HCT116 (cell line): ENCODE data around the gene IFITM5. TPM values are rescaled to one million over a fixed set of nuclear protein-coding genes. Genes with fewer than 3 reads are reported as not detected.

ENCODE experiments used
- ATAC-seq: fragments of 200-7000 bp; cut with Tn5 transposase; 2 replicates; pipeline ENCODE4 v1.9.1; 2020; ENCODE audit warnings: mild to moderate bottlenecking, moderate library complexity
- BruUV-seq: library from RNA; stranded (reverse); fragments of 400-500 nt; replicated peaks from 2 replicates; lab custom pipeline; 2021; lab: Mats Ljungman, UMichigan
- CTCF ChIA-PET: fragments of 300-600 bp; sonication (Branson Sonifier 250); formaldehyde crosslinking; loops from one replicate; lab custom pipeline; 2021; ENCODE audit warnings: antibody characterized with exemption; lab: Charles Lee
- POLR2A ChIA-PET: fragments of 300-600, 350-600 bp; sonication (Branson Sonifier 250); formaldehyde crosslinking; loops from one replicate; lab custom pipeline; 2021; ENCODE audit warnings: antibody characterized with exemption; lab: Charles Lee
- RAD21 ChIA-PET, 2 experiments: fragments of 300-600 bp; sonication (Branson Sonifier 250); formaldehyde crosslinking; loops; one replicate each; lab custom pipeline; 2023; ENCODE audit warnings: low total read pairs in 2 of 2; ENCODE audit not compliant: uncharacterized antibody in 2 of 2, unreplicated experiment in 2 of 2, low non-redundant PET in 1 of 2; lab: Charles Lee
- DNase-seq: peaks from one replicate; pipeline ENCODE4 v3.0.0-alpha.2; 2010; ENCODE audit warnings: low read depth, low spot score
- H2AFZ ChIP-seq: fragments of 200-600 bp; shearing (Covaris generic), sonication (generic); 2 replicates; pipeline ENCODE4 v1.6.1; 2017; ENCODE audit warnings: low read depth, mixed run types, mixed read lengths, antibody characterized with exemption, low read length; ENCODE audit not compliant: poor library complexity, severe bottlenecking
- H3K27ac ChIP-seq: 2 replicates; pipeline ENCODE4 v1.5.1; 2012; ENCODE audit warnings: low read depth, low read length
- H3K27me3 ChIP-seq: fragments of 200-600 bp; sonication (generic); 2 replicates; pipeline ENCODE4 v1.6.1; 2016; ENCODE audit warnings: mixed run types, low read length, mixed read lengths; ENCODE audit not compliant: insufficient read depth
- H3K36me3 ChIP-seq, 2 experiments: fragments of 200-500 bp in 1 of 2; fragments of 200-600 bp in 1 of 2; sonication (Bioruptor generic) in 1 of 2; sonication (generic) in 1 of 2; 2 replicates each; pipeline versions ENCODE4 v1.5.1 to v1.6.1; 2014 to 2016; ENCODE audit warnings: low read length in 2 of 2, inconsistent platforms in 1 of 2, mixed read lengths in 1 of 2, mixed run types in 1 of 2; ENCODE audit not compliant: insufficient read depth in 2 of 2, control insufficient read depth in 1 of 2
- H3K4me1 ChIP-seq, 2 experiments: fragments of 200-600 bp in 1 of 2; sonication (generic) in 1 of 2; 2 replicates each; pipeline versions ENCODE4 v1.5.1 to v1.6.1; 2012 to 2017; ENCODE audit warnings: low read length in 2 of 2, inconsistent platforms in 1 of 2, mild to moderate bottlenecking in 1 of 2, mixed read lengths in 1 of 2, mixed run types in 1 of 2, moderate library complexity in 1 of 2; ENCODE audit not compliant: insufficient read depth in 2 of 2, control insufficient read depth in 1 of 2
- H3K4me2 ChIP-seq: fragments of 200-600 bp; sonication (generic); 2 replicates; pipeline ENCODE4 v1.6.1; 2017; ENCODE audit warnings: mixed run types, low read length, mixed read lengths
- H3K4me3 ChIP-seq, 2 experiments: fragments of 200-600 bp in 1 of 2; sonication (generic) in 1 of 2; replicated peaks in 1 of 2; 2 replicates each; pipeline ENCODE4 v1.5.1; 2011 to 2016; ENCODE audit warnings: low read length in 2 of 2, control low read depth in 1 of 2, low read depth in 1 of 2, mild to moderate bottlenecking in 1 of 2, mixed read lengths in 1 of 2, mixed run types in 1 of 2
- H3K79me2 ChIP-seq: fragments of 200-600 bp; sonication (generic); 2 replicates; pipeline ENCODE4 v1.6.1; 2017; ENCODE audit warnings: mild to moderate bottlenecking, mixed run types, low read length, moderate library complexity, mixed read lengths; ENCODE audit not compliant: insufficient read depth
- H3K9ac ChIP-seq: fragments of 200-600 bp; sonication (generic); 2 replicates; pipeline ENCODE4 v1.6.1; 2016; ENCODE audit warnings: low read length, mixed read lengths
- H3K9me2 ChIP-seq: fragments of 200-600 bp; sonication (generic), shearing (Covaris generic); 2 replicates; pipeline ENCODE4 v1.6.1; 2017; ENCODE audit warnings: mixed run types, mild to moderate bottlenecking, moderate library complexity; ENCODE audit not compliant: insufficient read depth
- H3K9me3 ChIP-seq, 2 experiments: fragments of 200-500 bp in 1 of 2; fragments of 200-600 bp in 1 of 2; sonication (Bioruptor generic) in 1 of 2; sonication (generic) in 1 of 2; 2 replicates each; pipeline ENCODE4 v1.6.1; 2014 to 2017; ENCODE audit warnings: low read length in 2 of 2, mixed read lengths in 2 of 2, inconsistent platforms in 1 of 2, low read depth in 1 of 2, mild to moderate bottlenecking in 1 of 2, mixed run types in 1 of 2, moderate library complexity in 1 of 2; ENCODE audit not compliant: control insufficient read depth in 1 of 2, insufficient read depth in 1 of 2
- H4K20me1 ChIP-seq: fragments of 200-600 bp; sonication (generic), shearing (Covaris generic); 2 replicates; pipeline ENCODE4 v1.6.1; 2017; ENCODE audit warnings: mixed run types, mild to moderate bottlenecking, moderate library complexity; ENCODE audit not compliant: insufficient read depth
- CBX3 ChIP-seq: IDR thresholded peaks from 2 replicates; pipeline ENCODE4 v1.6.1; 2012; ENCODE audit warnings: low read depth
- RAD21 ChIP-seq: IDR thresholded peaks from 2 replicates; pipeline ENCODE4 v1.6.1; 2012; ENCODE audit warnings: low read depth, mild to moderate bottlenecking
- SP1 ChIP-seq: IDR thresholded peaks from 2 replicates; pipeline ENCODE4 v1.6.1; 2012; ENCODE audit warnings: low read depth
- intact Hi-C: fragments of 100-400 bp; cut with micrococcal nuclease; formaldehyde crosslinking; loops from 2 replicates; pipeline ENCODE4 v1.10.0; 2022
- total RNA-seq: library from RNA; stranded (reverse); gene quantifications from one replicate; pipeline ENCODE4 v1.2.1, GENCODE V29; 2021; ENCODE audit not compliant: unreplicated experiment
- TF ChIP-seq, protein P1 (sequence below), 3 experiments: fragments of 200-600 bp in 1 of 3; sonication (generic) in 1 of 3; IDR thresholded peaks in 2 of 3; conservative IDR thresholded peaks in 1 of 3; 2 replicates each; pipeline ENCODE4 v1.5.1; 2012 to 2017; ENCODE audit warnings: low read depth in 2 of 3, low read length in 2 of 3, antibody characterized with exemption in 1 of 3, borderline replicate concordance in 1 of 3, control low read depth in 1 of 3, mild to moderate bottlenecking in 1 of 3, mixed read lengths in 1 of 3, mixed run types in 1 of 3, moderate library complexity in 1 of 3; ENCODE audit not compliant: insufficient read depth in 1 of 3
- TF ChIP-seq, protein P2 (sequence below): IDR thresholded peaks from 2 replicates; pipeline ENCODE4 v1.6.1; 2012; ENCODE audit warnings: low read depth

The IFITM5 gene
- total RNA-seq, 1 experiment from 2014 or later: not detected

DNA sequence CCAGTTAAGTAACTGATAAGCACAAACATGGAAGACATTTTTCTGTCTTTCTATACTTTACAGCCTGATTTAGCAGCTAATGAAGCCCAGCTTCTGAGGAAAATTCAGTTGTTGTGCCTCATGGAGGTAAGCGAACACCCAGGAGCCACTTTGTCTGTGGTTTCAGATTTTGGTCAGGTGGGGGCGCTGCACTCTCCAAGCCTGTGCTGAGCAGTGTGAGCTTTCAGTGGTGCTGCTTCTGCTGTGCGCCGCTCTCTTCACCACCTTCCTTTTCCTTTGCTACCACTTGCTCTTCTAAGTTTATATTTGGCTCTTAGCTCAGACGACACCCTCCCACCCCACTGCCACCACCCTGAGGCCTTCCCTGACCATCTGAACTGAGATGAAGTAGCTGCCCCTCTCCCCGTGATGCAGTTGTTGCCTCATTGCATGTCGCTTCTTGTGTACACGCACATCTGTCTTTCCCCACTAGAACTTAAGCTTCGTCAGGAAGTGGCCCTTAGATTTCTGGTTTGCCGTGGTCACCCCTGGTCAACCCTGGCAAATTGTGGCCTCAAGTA is 48.5 kb downstream of the IFITM5 start:
- Histone ChIP-seq H3K79me2 (no peaks in the 10 kb centered on the region; the same call in 1 of the 2 replicates), H3K4me3 (no peak overlapping the region), H3K27ac (no peak overlapping the region), H3K27me3 (no peaks in the 10 kb centered on the region), H3K4me2 (no peak overlapping the region), H3K4me1 (no peaks in the 10 kb centered on the region), H4K20me1 (no peaks in the 10 kb centered on the region), H3K36me3 (peaks cover 55 to 64% of the 10 kb centered on the region in 2 experiments), H2AFZ (no peak overlapping the region), H3K9ac (no peak overlapping the region), H3K9me3 (no peaks in the 10 kb centered on the region), H3K9me2 (no peaks in the 10 kb centered on the region)
- RAD21 ChIA-PET: no interaction called here
- POLR2A ChIA-PET: no interaction called here
- BruUV-seq: no TSS peak
- peak; percentile 83 for ATAC-seq
- intact Hi-C loops: no loop called here
- CTCF ChIA-PET: interaction anchor here (0.5 to 1.7 kb wide), 13 partner anchors 10 to 198 kb away, joined by 3 to 10 read pairs (median 3); partner anchors contain the start of gene PSMD13
- DNase-seq: no peak
- TF ChIP-seq RAD21 (peak; percentile 53), SP1 (no peak), CBX3 (no peak)
- TF ChIP-seq, protein P1, sequence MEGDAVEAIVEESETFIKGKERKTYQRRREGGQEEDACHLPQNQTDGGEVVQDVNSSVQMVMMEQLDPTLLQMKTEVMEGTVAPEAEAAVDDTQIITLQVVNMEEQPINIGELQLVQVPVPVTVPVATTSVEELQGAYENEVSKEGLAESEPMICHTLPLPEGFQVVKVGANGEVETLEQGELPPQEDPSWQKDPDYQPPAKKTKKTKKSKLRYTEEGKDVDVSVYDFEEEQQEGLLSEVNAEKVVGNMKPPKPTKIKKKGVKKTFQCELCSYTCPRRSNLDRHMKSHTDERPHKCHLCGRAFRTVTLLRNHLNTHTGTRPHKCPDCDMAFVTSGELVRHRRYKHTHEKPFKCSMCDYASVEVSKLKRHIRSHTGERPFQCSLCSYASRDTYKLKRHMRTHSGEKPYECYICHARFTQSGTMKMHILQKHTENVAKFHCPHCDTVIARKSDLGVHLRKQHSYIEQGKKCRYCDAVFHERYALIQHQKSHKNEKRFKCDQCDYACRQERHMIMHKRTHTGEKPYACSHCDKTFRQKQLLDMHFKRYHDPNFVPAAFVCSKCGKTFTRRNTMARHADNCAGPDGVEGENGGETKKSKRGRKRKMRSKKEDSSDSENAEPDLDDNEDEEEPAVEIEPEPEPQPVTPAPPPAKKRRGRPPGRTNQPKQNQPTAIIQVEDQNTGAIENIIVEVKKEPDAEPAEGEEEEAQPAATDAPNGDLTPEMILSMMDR (IDR thresholded peaks at IDR 0.05 in 2 of 3, conservative IDR thresholded peaks at IDR 0.05 in 1 of 3; ENCODE audit: borderline replicate concordance in 1 of 3, insufficient read depth in 1 of 3, low read depth in 2 of 3, low read length in 2 of 3): peak; percentile 56 to 81 (median 66); a peak in 5 of 6 replicates
- TF ChIP-seq, protein P2, sequence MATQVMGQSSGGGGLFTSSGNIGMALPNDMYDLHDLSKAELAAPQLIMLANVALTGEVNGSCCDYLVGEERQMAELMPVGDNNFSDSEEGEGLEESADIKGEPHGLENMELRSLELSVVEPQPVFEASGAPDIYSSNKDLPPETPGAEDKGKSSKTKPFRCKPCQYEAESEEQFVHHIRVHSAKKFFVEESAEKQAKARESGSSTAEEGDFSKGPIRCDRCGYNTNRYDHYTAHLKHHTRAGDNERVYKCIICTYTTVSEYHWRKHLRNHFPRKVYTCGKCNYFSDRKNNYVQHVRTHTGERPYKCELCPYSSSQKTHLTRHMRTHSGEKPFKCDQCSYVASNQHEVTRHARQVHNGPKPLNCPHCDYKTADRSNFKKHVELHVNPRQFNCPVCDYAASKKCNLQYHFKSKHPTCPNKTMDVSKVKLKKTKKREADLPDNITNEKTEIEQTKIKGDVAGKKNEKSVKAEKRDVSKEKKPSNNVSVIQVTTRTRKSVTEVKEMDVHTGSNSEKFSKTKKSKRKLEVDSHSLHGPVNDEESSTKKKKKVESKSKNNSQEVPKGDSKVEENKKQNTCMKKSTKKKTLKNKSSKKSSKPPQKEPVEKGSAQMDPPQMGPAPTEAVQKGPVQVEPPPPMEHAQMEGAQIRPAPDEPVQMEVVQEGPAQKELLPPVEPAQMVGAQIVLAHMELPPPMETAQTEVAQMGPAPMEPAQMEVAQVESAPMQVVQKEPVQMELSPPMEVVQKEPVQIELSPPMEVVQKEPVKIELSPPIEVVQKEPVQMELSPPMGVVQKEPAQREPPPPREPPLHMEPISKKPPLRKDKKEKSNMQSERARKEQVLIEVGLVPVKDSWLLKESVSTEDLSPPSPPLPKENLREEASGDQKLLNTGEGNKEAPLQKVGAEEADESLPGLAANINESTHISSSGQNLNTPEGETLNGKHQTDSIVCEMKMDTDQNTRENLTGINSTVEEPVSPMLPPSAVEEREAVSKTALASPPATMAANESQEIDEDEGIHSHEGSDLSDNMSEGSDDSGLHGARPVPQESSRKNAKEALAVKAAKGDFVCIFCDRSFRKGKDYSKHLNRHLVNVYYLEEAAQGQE: no peak
